Thyroid gland (tissue), 4 donors: ENCODE results near the gene P2RY13. TPM values are rescaled to one million over a fixed set of nuclear protein-coding genes. Genes with fewer than 3 reads are reported as not detected.

ENCODE experiments used
- DNase-seq, 2 donors: peaks; one replicate each; pipeline ENCODE4 v3.0.0-alpha.2; 2019
- H3K27ac ChIP-seq, 3 donors: fragments of 200-600 bp; sonication (generic); 1 replicate in 2 of 3; 2 replicates in 1 of 3; pipeline ENCODE4 v1.5.1; 2016 to 2019; ENCODE audit warnings: mild to moderate bottlenecking in 1 of 3, moderate library complexity in 1 of 3
- H3K27me3 ChIP-seq: fragments of 200-600 bp; sonication (generic); one replicate; pipeline ENCODE4 v1.5.1; 2019
- H3K36me3 ChIP-seq, 2 donors: fragments of 200-600 bp; sonication (generic); one replicate each; pipeline ENCODE4 v1.5.1; 2016 to 2019
- H3K4me1 ChIP-seq, 2 donors: fragments of 200-600 bp; sonication (generic); one replicate each; pipeline ENCODE4 v1.5.1; 2017 to 2019
- H3K4me3 ChIP-seq, 3 donors: fragments of 200-600 bp; sonication (generic); replicated peaks in 1 of 3; 1 replicate in 2 of 3; 2 replicates in 1 of 3; pipeline ENCODE4 v1.5.1; 2016; ENCODE audit warnings: mild to moderate bottlenecking in 1 of 3
- H3K9me3 ChIP-seq: fragments of 200-600 bp; sonication (generic); one replicate; pipeline ENCODE4 v1.5.1; 2017
- CTCF ChIP-seq, 6 experiments: fragments of 200-600 bp in 3 of 6; fragments of 450-650 bp in 3 of 6; sonication (generic) in 3 of 6; IDR thresholded peaks; one replicate each; pipeline ENCODE4 v1.5.1; 2016 to 2019; ENCODE audit warnings: antibody characterized with exemption in 6 of 6, mild to moderate bottlenecking in 2 of 6, inconsistent platforms in 1 of 6, moderate library complexity in 1 of 6
- POLR2A ChIP-seq, 2 donors: fragments of 450-650 bp; IDR thresholded peaks; one replicate each; pipeline ENCODE4 v1.6.1; 2017; ENCODE audit warnings: antibody characterized with exemption in 2 of 2, mild to moderate bottlenecking in 2 of 2, moderate library complexity in 1 of 2
- whole genome bisulfite sequencing, 2 donors: methylation state at CpG; one replicate each; pipeline ENCODE4 v1.1.5; 2017; 5-methylcytosine and 5-hydroxymethylcytosine counted together
- intact Hi-C: fragments of 100-400 bp; cut with DNase I; formaldehyde crosslinking; loops from one replicate; pipeline ENCODE4 v1.15.1; 2023
- total RNA-seq, 4 donors: library from RNA; depleted of rRNA; stranded (reverse); fragments of >200 nt; gene quantifications; one replicate each; pipeline ENCODE4 v1.2.3, GENCODE V29; 2016

The P2RY13 gene
- total RNA-seq, 4 donors from 2014 or later = 0.63 to 1.8 (median 0.89) TPM

GRCh38 chr3:151318313-151318712 is 11.0 kb downstream of the P2RY13 start:
- DNase-seq = no peak
- intact Hi-C loops = no loop called here
- Histone ChIP-seq H3K9me3 (no peaks in the 10 kb centered on the region), H3K27me3 (no peaks in the 10 kb centered on the region), H3K27ac (no peak overlapping the region), H3K4me1 (no peaks in the 10 kb centered on the region), H3K4me3 (no peak overlapping the region), H3K36me3 (no peaks in the 10 kb centered on the region)
- TF ChIP-seq POLR2A (IDR thresholded peaks at IDR 0.05) = no peak
- TF ChIP-seq CTCF (IDR thresholded peaks at IDR 0.05) = no peak

GRCh38 chr3:151316267-151316991 is 12.9 kb downstream of the P2RY13 start, which contains the start of gene GPR87:
Gene GPR87, minus strand, starts transcription at chr3:151316820. Its CDS starts 16,720 bp downstream, at chr3:151300100.
- WGBS, 2 donors = 70 to 89% methylated on average over 7 of the region's 7 CpGs
- DNase-seq = no peak
- Histone ChIP-seq H3K27ac (no peak within 1 kb of the TSS), H3K27me3 (no peaks in the 10 kb centered on the region), H3K36me3 (no peaks in the 10 kb centered on the region), H3K4me3 (no peak within 1 kb of the TSS), H3K9me3 (no peaks in the 10 kb centered on the region), H3K4me1 (no peaks in the 10 kb centered on the region)
- TF ChIP-seq POLR2A (IDR thresholded peaks at IDR 0.05) = no peak
- TF ChIP-seq CTCF (IDR thresholded peaks at IDR 0.05) = no peak
- intact Hi-C loops = no loop called here

- no peaks in the 10 kb centered on the region for H3K27me3 ChIP-seq
- H3K4me1 ChIP-seq = no peaks in the 10 kb centered on the region
- no peak overlapping the region for H3K4me3 ChIP-seq
- no peak for TF ChIP-seq POLR2A (IDR thresholded peaks at IDR 0.05)
- TF ChIP-seq CTCF (IDR thresholded peaks at IDR 0.05) = no peak
- no peak for DNase-seq
- no peaks in the 10 kb centered on the region for H3K9me3 ChIP-seq
- intact Hi-C loops = no loop called here
- H3K27ac ChIP-seq = no peak overlapping the region
- H3K36me3 ChIP-seq = no peaks in the 10 kb centered on the region
- 91 to 97% methylated on average over 2 of the region's 2 CpGs for WGBS, 2 donors
These were observed 13.5 kb downstream of the P2RY13 start for GRCh38 chr3:151315846-151316245.

GRCh38 chr3:151315136-151315535 is 14.2 kb downstream of the P2RY13 start:
- 92 to 99% methylated on average over 2 of the region's 2 CpGs for WGBS, 2 donors
- Histone ChIP-seq H3K36me3 (no peaks in the 10 kb centered on the region), H3K4me1 (no peaks in the 10 kb centered on the region), H3K27ac (no peak overlapping the region), H3K4me3 (no peak overlapping the region), H3K27me3 (no peaks in the 10 kb centered on the region), H3K9me3 (no peaks in the 10 kb centered on the region)
- DNase-seq = no peak
- intact Hi-C loops = no loop called here
- TF ChIP-seq CTCF (IDR thresholded peaks at IDR 0.05) = no peak
- no peak for TF ChIP-seq POLR2A (IDR thresholded peaks at IDR 0.05)

- H3K4me3 ChIP-seq = no peak overlapping the region
- no peaks in the 10 kb centered on the region for H3K27me3 ChIP-seq
- 90 to 98% methylated on average over 5 of the region's 5 CpGs for WGBS, 2 donors
- no peaks in the 10 kb centered on the region for H3K9me3 ChIP-seq
- H3K4me1 ChIP-seq = no peaks in the 10 kb centered on the region
- no peak overlapping the region for H3K27ac ChIP-seq
- H3K36me3 ChIP-seq = no peaks in the 10 kb centered on the region
- intact Hi-C loops = no loop called here
- TF ChIP-seq POLR2A (IDR thresholded peaks at IDR 0.05) (no peak), CTCF (IDR thresholded peaks at IDR 0.05) (no peak)
- DNase-seq = no peak
These were observed 14.8 kb downstream of the P2RY13 start for GRCh38 chr3:151314593-151314992.
